Measurements from ENCODE around the gene PSMC4. TPM values are rescaled to one million over a fixed set of nuclear protein-coding genes. Genes with fewer than 3 reads are reported as not detected.

PSMC4 gene
- 284 and 351 TPM in 2 replicates for total RNA-seq (2014; rRNA removed; shearing (Covaris generic))

DNA sequence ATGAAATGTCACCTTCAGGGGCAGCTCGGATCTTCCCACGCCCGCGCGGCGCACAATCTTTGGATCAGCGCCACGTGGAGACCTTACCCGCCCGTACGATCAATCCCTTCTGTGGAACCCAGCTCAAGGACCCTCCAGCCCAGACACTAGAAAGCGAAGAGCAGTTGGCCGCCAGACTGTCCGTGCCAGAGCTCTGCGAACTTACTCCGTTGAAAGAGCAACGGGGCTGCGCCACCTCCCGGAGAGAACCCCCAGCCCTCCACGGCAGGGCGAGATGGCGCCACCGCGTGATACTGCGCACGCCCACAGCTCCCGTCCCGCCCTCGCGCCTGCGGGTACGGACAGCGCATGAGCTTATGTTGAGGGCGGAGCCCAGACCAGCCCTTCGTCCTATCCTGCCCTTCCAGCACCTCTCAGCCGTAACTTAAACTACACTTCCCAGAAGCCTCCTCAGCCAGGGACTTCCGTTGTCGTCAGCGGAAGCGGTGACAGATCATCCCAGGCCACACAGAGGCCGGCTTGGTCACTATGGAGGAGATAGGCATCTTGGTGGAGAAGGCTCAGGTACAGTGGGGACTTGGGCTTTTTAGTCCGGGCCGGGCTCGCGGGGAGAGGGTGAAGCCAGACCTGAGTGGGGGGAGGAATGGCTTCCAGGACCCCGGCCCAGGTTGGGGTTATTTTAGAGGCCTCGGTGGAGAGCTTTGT lies at the start of gene PSMC4:
TSS of gene PSMC4 (plus strand) at position 491 of the 705 bp plus-strand sequence. CDS start at position 529, 38 bp downstream.
- peak; percentile 100 for DNase-seq (ENCODE audit: low spot score)

DNA sequence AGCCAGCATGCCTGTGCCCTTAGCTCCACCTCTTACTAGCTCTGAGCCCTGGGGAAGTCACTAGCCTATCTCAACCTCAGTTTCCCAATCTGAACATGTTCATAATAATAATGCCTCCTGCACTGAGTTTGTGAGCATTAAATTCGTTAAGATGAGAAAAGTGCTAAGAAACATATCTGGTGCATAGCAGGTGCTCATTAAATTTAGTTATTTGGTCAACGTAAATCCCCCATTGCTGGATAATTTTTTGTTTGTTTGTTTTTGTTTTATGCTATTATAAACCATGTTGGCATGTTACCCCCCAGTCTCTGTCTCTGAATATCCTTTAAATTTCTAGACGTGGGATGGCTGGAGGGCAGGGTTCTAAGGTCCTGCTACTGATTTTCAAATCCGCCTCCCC lies 47.1 kb upstream of the PSMC4 start:
- DNase-seq (ENCODE audit: low spot score), result no peak

DNA sequence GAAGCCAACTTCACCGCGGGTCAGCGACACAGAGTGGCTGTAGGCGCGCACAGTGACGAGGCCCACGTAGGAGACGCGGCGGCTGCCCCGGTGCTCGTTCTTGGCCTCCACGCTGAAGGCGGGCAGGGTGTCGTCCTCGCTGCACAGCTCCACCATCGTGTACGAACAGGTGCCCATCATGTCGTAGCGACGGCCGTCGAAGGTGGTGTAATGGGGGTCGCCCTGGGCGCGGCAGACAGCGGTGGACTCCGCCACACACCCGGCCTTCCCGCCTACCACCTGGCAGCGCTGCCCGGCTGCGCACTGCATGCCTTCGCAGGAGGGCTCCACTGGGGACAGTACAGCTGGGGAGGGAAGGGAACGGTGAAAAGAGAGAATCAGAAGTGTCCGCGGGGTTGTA lies 46.6 kb upstream of the PSMC4 start:
- DNase-seq (ENCODE audit: low spot score), result no peak

DNA sequence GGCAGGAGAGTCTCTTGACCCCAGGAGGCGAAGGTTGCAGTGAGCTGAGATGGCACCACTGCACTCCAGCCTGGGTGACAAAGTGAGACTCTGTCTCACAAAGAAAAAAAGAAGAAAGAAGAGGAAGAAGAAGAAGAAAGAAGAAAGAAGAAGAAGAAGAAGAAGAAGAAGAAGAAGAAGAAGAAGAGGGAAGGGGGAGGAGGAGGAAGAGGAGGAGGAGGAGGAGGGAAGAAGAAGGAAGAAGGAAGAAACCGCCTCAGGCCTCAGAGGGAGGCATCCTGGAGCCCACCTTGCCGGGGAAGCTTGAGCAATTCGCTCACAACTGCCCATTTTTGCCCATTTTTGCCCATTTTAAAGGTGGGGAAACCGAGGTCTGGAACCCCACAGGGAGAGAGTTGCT lies 46.0 kb upstream of the PSMC4 start:
- DNase-seq (ENCODE audit: low spot score), result no peak

DNA sequence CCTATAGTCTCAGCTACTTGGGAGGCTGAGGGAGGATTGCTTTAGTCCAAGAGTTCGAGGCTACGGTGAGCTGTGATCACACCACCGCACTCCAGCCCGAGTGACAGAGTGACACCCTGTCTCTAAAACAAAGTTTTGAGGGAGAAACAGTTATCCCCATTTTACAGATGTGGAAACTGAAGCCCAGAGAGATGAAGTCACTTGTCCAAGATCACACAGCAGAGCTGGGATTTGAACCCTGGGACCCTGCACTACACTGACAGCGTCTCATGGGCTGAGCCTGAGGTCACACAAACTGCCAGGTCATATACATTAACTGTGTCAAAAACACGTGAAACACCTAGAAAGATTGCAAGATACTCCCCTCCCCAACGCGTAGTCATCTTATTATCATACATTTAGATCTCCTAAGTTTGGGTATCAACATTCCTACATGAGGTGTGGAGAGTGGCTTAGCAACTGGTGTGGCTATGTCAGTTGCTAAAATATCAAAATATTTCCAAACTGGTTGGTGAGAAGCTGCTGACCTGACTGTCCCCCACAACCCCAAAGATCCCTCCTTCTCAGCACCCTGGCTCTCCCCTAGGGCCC lies 44.7 kb upstream of the PSMC4 start:
- no peak for DNase-seq (ENCODE audit: low spot score)

DNA sequence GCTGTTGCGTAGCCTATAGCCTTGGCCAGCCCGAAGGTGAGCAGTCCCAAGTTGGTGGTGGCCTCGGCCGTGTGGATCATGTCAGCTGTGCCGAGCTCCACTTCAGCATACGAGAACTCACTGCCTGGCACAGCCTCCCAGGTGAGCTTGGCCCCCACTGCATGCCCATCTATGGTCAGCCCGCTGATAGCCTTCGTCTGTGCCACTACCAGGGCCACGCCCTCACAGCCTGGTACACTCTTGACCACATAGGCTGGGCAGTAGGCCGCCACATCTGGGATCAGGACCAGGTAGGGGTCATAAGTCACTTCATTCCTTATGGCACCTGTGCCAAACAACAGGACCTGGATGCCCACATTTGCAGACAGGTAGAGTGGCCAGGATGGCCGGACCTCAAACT lies 43.9 kb upstream of the PSMC4 start:
- DNase-seq (ENCODE audit: low spot score), result no peak

DNA sequence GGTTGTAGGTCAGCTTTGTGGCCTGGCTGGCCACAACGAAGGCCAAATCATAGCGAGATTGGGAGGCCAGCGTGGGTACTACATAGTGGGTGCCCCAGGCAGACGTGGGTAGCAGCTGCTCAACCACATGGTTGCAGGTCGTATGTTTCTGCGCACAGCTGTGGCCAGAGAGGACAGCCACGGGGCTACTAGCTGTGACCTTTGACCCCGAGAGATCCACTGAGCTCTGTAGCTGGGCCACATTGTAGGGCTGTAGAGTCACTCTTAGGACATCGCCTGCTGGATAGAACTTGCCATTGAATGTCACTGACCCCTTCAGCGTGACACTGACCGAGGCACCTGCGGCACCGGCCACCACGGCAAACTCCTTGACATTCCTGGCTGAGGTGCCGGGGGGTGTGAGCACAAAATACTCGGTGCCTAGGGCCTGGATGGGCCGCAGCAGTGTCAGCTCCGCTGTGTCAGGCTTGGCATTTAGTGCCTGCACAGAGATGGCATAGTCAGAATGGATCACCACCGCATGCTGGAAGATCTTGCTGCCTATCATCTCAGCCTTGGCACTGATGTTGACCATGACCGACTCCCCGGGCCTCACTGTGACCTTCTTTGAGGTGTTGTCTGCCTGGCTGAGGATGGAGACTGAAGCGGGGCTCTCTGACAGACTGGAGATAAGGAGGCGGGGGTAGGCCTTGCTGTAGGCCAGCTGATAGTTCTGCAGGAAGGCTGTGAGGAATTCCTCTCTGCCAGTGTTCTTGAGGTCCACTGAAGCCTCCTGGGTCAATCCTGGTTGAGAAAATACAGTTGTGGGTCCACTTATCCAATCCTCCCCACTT lies 43.2 kb upstream of the PSMC4 start:
- no peak for DNase-seq (ENCODE audit: low spot score)

DNA sequence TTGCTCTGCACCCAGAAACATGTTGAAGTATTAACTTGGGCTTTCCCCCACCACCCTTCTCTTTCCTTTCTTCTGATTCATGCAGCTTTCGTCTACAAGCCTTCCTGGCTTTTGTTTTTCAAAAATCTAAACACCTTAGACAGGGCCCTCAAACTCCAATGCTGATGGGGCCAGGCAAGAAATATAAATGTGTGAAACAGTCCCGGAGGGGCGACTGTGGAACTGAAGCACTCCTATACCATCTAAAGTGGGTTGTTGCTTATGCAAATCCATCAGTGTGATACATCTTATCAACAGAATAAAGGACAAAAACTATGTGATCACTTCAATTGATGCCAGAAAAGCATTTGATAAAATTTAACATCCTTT lies 42.6 kb upstream of the PSMC4 start:
- no peak for DNase-seq (ENCODE audit: low spot score)

DNA sequence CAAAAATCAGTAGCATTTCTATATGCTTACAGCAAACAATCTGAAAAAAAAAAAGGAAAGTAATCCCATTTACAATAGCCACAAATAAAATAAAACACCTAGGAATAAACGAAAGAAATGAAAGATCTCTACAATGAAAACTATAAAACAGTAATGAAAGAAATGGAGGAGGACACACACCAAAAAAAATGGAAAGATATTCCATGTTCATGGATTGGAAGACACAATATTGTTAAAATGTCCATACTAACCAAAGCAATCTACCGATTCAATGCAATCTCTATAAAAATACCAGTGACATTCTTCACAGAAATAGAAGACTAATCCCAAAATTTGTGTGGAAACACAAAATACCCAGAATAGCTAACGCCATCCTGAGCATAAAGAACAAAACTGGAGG lies 41.2 kb upstream of the PSMC4 start:
- DNase-seq (ENCODE audit: low spot score), result no peak

DNA sequence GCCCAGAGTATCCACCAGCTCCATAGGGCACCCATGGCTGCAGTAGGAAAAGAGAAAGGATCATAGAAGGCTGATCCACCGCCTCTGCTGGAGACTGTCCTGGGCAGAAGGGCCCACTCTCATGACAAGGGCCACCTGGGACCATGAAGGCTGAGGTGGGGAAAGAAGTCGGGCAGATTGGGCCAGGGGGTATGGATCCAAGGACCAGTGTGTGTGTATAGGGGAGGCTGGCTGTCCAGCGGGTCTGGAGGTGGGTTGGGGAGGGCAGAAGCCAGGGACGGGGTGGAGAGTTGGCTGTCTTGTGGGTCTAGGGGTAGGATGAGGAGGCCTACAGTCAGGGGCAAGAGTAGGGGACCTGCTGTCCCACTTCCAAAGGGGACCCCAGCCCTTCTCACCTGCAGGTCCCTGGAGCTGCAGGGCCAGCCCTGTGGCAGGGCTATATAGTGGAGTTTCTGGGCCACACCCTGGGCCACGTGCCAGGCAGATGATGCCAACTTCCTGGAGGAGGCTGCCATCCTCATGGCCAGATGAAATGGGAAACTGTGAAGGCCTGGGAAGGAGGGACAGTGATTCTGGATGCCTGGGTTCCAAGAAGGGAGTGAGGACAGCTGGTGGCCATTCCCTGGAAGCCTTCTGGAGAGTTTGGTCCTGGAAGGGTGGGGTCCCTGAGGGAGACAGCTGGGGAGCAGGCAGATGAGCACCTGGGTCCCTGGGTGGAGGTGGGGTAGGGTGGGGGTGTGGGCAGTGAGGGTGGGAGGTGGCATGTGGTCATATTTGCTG lies 36.2 kb upstream of the PSMC4 start, which contains the start of gene FCGBP:
TSS of gene FCGBP (minus strand) at position 51 of the 780 bp plus-strand sequence.
- DNase-seq (ENCODE audit: low spot score), result no peak

DNA sequence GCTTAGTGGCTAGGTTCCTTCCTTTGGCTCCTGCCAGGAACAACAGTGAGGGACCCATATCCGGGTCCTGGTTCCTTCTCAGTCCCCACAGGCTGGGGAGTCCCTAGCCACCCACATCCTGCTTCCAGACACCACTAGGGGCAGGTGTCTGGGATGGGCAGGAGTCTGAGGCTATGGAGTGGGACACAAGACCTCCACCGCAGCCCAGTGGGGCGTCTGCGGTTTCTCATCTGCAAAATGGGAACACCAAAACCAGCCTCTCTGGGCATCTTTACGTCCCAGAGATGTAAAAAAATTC lies 35.7 kb upstream of the PSMC4 start:
- no peak for DNase-seq (ENCODE audit: low spot score)

DNA sequence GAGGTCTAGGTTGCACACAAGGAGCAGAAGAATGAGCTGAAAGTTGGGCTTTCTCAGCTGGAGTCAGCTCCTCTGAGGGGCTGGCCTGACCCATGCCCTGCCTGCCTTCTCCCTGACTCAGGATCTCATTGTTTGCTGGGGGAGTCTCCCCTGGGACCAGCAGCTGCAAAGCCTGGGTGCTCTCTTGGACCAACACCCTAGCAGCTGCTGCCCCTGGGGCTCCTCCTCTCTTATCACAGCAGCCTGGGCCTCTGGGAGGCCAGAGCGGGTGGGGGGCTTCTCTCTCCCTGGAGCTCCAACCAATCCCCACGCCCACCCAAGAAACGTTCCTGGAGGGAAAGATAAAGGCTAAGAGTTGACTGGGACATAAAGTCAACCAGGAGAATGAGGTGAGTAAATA lies 34.9 kb upstream of the PSMC4 start:
- no peak for DNase-seq (ENCODE audit: low spot score)

DNA sequence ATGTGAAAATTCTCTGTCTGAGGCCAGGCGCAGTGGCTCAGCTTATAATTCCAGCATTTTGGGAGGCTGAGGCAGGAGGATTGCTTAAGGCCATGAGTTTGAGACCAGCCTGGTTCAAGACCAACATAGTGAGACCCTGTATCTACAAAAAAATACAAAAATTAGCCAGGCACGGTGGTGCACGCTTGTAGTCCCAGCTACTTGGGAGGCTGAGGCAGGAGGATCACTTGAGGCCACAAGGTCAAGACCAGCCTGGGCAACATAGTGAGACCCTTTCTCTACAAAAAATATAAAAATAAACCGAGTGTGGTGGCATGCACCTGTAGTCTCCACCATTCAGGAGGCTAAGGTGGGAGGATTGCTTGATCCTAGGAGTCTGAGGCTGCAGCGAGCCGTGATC lies 34.3 kb upstream of the PSMC4 start:
- no peak for DNase-seq (ENCODE audit: low spot score)

DNA sequence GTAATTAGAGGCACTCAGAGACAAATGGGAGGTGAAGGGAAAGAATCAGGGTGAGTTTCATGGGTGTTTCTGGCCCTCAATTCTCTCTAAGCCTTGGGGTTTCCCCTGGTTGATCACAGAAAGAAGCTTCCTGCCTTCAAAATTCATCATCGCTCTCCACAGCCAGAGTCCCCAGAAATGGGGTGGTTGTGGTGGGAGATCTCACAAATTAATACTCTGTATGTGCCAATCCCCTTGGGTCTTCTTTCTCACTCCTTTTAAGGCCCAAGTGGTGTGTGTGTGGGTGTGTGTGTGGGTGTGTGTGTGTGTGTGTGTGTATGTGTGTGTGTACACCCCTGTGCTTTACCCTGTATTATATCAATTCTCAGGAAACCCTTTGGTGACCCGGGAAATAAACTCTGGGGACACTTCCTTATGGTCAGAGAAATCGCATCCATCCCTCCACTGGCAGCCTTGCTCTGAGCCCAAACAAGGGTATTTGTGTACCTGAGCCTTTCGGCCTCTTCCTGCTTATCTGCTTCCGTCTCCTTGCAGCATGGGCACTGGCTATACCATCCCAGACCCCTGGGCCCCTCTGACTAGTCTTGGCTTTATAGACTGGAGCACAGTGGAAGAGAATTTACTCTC lies 33.8 kb upstream of the PSMC4 start:
- peak; percentile 35 for DNase-seq (ENCODE audit: low spot score)

DNA sequence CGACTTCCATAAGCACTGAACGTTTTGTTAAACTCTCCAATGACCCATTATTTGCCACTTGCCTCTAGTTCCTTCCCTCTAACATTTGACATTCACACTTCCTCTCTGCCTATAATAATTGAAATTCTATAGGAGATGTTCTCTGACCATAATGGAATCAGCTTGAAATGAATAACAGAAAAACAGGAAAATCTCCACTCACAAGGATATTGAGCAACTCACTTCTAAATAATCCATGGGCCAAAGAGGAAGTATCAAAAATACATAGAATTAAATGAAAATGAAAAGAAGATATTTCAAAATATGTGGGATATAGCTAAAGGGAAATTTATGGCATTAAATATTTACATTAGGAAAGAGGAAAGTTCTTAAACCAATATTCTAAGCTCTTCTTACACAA lies 33.2 kb upstream of the PSMC4 start:
- peak; percentile 25 for DNase-seq (ENCODE audit: low spot score)

DNA sequence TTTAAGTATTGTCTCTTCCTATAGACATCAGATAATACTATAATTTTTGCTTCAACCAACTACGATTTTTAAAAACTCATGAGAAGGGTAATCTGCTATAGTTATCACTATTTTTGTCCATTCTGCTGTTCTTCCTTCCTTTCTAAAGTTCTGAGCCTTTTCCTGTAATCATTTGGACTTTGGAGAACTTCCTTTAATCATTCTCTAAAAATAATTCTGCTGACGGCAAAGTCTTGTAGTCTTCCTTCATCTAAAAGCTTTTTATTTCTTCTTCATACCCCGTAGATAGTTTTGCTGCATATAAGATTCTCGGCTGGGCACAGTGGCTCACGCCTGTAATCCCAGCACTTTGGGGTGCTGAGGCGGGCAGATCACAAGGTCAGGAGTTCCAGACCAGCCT lies 31.4 kb upstream of the PSMC4 start:
- no peak for DNase-seq (ENCODE audit: low spot score)

DNA sequence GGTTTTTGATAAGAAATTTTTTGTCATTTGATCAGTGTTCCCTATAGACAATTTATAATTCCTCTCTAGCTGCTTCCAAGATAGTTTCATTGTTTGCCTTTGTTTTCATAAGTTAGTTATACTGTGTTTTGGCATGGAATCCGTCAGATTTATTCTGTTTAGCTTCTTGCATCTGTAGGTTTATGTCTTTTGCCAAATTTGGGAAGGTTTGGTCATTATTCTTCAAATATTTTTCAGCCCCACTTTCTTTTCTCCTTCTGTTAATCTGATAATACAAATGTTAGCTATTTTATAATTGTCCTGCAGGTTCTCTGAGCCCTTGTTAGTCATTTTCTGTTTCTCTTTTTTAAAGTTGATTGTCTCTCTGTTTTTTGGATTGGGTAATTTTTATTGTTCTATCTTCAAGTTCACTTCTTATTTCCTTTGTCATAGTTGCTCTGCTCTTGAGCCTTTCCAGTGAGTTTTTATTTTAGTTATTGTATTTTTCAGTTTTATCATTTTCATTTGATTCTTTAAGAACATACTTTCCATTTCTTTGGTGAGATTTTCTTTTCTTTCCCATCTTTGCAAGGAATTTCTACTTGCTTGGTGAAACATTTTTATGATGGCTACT lies 30.6 kb upstream of the PSMC4 start:
- DNase-seq (ENCODE audit: low spot score), result no peak

DNA sequence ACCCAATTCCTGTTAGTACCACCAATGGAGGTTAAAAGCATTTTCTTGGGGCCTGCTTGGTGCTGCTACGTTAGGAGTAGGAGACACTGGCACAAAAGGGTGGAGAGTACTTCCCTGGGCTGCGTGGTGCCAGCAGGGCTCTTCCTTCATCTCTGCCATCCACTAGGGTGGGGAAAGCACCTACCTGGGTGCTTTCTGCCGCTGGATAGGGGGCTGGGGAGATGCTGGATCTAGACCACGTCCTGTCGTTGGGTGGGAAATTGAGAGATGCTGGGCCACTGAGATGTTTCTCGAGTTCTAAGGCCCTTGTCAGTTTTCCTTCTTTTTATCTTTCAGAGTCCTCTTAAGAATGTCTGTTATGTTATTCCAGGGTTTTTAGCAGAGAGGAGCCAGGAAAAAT lies 29.8 kb upstream of the PSMC4 start:
- no peak for DNase-seq (ENCODE audit: low spot score)

DNA sequence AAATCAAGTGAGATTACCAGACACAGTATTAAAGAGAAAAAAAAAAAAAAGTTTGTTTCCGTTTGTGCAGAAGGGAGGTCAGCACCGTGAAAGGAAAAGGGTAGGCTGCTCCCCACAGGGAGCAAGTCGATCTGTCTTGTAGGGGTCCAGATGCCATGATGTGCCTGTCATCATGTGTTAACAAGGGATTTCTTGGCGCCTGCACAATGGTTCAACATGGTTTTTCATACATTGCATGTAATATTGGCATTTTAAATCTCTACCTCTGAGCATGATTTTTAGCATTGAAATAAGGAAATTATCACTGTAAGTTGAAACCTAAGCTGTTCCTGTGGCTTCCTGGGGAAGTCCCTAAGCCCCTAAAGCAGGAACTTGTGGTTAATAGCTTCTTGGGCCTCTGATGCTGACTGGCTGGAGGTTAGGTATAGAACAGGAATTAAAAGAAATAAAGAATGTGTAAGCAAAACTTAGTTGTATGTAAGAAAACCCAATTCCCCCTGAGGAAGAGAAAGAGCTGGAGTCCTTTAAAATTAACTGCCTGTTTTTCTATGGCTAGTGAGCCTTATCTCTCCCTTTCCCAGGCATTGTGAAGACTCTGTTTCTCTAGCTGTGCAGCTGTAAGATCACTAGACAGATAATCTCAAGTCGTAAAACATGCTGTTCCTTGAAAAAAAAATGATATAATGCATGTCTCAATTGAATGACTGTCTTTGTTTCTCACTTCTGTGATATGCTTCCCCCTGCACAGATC lies 29.2 kb upstream of the PSMC4 start:
- DNase-seq (ENCODE audit: low spot score), result peak; percentile 70

DNA sequence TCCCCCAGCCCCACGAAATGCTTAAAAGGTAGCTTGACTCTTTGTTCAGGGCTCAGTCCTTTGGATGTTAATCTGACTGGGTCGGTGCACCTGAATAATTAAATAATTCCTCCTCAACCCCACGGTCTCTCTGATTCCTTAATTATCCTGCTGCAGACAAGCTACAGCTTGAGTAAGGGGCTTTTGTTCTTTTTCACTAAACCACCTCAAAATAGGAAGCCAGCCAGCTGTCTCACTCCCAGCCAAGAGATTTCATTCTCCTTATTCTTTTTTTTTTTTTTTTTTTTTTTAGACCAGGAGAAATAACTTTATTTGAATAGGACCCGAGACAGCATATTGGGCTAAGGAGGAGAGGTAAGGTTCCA lies 28.6 kb upstream of the PSMC4 start:
- DNase-seq (ENCODE audit: low spot score), result no peak

DNA sequence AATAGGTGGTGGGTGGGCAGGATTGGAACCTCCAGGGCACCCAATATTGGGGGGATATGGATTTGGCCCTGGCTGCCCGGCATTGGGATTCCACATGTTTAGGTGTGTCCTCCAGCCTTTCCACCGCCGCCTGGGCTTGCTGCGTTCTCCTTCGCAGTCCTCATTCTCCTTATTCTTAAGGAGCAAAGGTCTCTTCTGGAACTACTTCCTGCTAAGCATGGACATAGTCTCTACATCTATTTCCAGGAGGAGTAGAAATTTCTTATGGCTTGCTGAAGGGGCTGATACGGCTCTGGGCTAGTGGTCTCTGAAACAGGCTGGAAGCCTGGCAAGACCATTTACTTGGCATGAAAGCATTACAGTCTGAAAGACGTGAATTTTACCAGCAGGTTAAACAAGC lies 27.4 kb upstream of the PSMC4 start:
- DNase-seq (ENCODE audit: low spot score), result peak; percentile 88
